GM18519 (cell line): ENCODE results near the gene DSCAM.

Experiments used
- ATAC-seq: cut with Tn5 transposase; IDR thresholded peaks from one replicate; pipeline ENCODE4 v1.9.1; 2021; ENCODE audit warnings: mild to moderate bottlenecking, moderate library complexity; ENCODE audit not compliant: unreplicated experiment, low FRiP score

Gene DSCAM

GRCh38 chr21:40099809-40100208 is 747.1 kb downstream of the DSCAM start:
- no peak for ATAC-seq

- ATAC-seq = no peak
These were observed 751.5 kb downstream of the DSCAM start for GRCh38 chr21:40095477-40095876.

GRCh38 chr21:40080385-40080784 is 766.6 kb downstream of the DSCAM start:
- no peak for ATAC-seq

- no peak for ATAC-seq
These were observed 772.2 kb downstream of the DSCAM start for GRCh38 chr21:40074710-40075109.

GRCh38 chr21:40074198-40074597 is 772.8 kb downstream of the DSCAM start:
- ATAC-seq = no peak

- no peak for ATAC-seq
These were observed 773.3 kb downstream of the DSCAM start for GRCh38 chr21:40073642-40074041.

GRCh38 chr21:40070871-40071270 is 776.1 kb downstream of the DSCAM start:
- ATAC-seq = no peak

GRCh38 chr21:40067751-40068150 is 779.2 kb downstream of the DSCAM start:
- no peak for ATAC-seq

GRCh38 chr21:40066221-40066620 is 780.7 kb downstream of the DSCAM start:
- no peak for ATAC-seq

GRCh38 chr21:40060083-40060677 is 786.8 kb downstream of the DSCAM start:
- ATAC-seq = no peak

- ATAC-seq = no peak
These were observed 789.6 kb downstream of the DSCAM start for GRCh38 chr21:40057331-40057730.

GRCh38 chr21:40056031-40056430 is 790.9 kb downstream of the DSCAM start:
- no peak for ATAC-seq

GRCh38 chr21:40054403-40054802 is 792.6 kb downstream of the DSCAM start:
- ATAC-seq = no peak

GRCh38 chr21:40053007-40053406 is 794.0 kb downstream of the DSCAM start:
- no peak for ATAC-seq

- no peak for ATAC-seq
These were observed 794.7 kb downstream of the DSCAM start for GRCh38 chr21:40052276-40052675.

GRCh38 chr21:40051801-40052200 is 795.2 kb downstream of the DSCAM start:
- ATAC-seq = no peak

GRCh38 chr21:40049931-40050290 is 797.0 kb downstream of the DSCAM start:
- no peak for ATAC-seq

GRCh38 chr21:40049031-40049930 is 797.7 kb downstream of the DSCAM start:
- no peak for ATAC-seq

GRCh38 chr21:40047993-40048730 is 798.8 kb downstream of the DSCAM start:
- ATAC-seq = no peak

- ATAC-seq = no peak
These were observed 799.7 kb downstream of the DSCAM start for GRCh38 chr21:40047211-40047610.

- ATAC-seq = no peak
These were observed 803.1 kb downstream of the DSCAM start for GRCh38 chr21:40043866-40044265.
